CD4-positive, alpha-beta T cell (primary cell): ENCODE data around the gene PGK1. TPM values are rescaled to one million over a fixed set of nuclear protein-coding genes. Genes with fewer than 3 reads are reported as not detected.
"Not testable (repeated sequence)": the region's sequence is repeated elsewhere in the genome, so short reads cannot be mapped to it uniquely, and the experiment has no call there.

Source experiments
- ATAC-seq: fragments of 200-7000 bp; cut with Tn5 transposase; one replicate; pipeline ENCODE4 v1.10.0; 2022; ENCODE audit warnings: mild to moderate bottlenecking; ENCODE audit not compliant: poor library complexity
- CTCF ChIA-PET: fragments of 350-600 bp; sonication (Branson Sonifier 250); formaldehyde crosslinking; loops from one replicate; lab custom pipeline; 2021; ENCODE audit warnings: antibody characterized with exemption, inconsistent platforms; lab: Charles Lee
- POLR2A ChIA-PET: fragments of 350-600 bp; sonication (Branson Sonifier 250); formaldehyde crosslinking; loops from one replicate; lab custom pipeline; 2021; ENCODE audit warnings: antibody characterized with exemption, inconsistent platforms; lab: Charles Lee
- DNase-seq, 14 experiments: peaks; one replicate each; pipeline ENCODE4 v3.0.0-alpha.2; 2013 to 2020; ENCODE audit warnings: mixed read lengths in 2 of 14
- H3K27ac ChIP-seq, 2 donors: one replicate each; pipeline versions ENCODE4 v1.5.1 to v1.7.0; 2013; ENCODE audit warnings: low read length in 2 of 2, low read depth in 1 of 2, mild to moderate bottlenecking in 1 of 2
- H3K27me3 ChIP-seq, 2 experiments: 1 replicate in 1 of 2; 2 replicates in 1 of 2; pipeline versions ENCODE4 v1.6.1 to v1.7.0; 2013; ENCODE audit warnings: low read length in 2 of 2, control low read depth in 1 of 2, mild to moderate bottlenecking in 1 of 2, moderate library complexity in 1 of 2; ENCODE audit not compliant: insufficient read depth in 2 of 2, control insufficient read depth in 1 of 2
- H3K36me3 ChIP-seq: one replicate; pipeline ENCODE4 v1.6.1; 2013; ENCODE audit warnings: low read length, control low read depth; ENCODE audit not compliant: insufficient read depth
- H3K4me1 ChIP-seq: one replicate; pipeline ENCODE4 v1.6.1; 2013; ENCODE audit warnings: low read length, control low read depth; ENCODE audit not compliant: insufficient read depth
- H3K4me3 ChIP-seq: one replicate; pipeline ENCODE4 v1.5.1; 2013; ENCODE audit warnings: mild to moderate bottlenecking, low read length, moderate library complexity
- H3K9me3 ChIP-seq, 2 experiments: 1 replicate in 1 of 2; 2 replicates in 1 of 2; pipeline versions ENCODE4 v1.6.1 to v1.7.0; 2013; ENCODE audit warnings: low read length in 2 of 2, mild to moderate bottlenecking in 2 of 2, control low read depth in 1 of 2, moderate library complexity in 1 of 2; ENCODE audit not compliant: control insufficient read depth in 1 of 2, insufficient read depth in 1 of 2
- H3K27ac Mint-ChIP-seq: one replicate; pipeline ENCODE4 v1.8.0; 2020; ENCODE audit warnings: mixed read lengths
- H3K27me3 Mint-ChIP-seq: one replicate; pipeline ENCODE4 v1.8.0; 2021; ENCODE audit warnings: mixed read lengths
- H3K36me3 Mint-ChIP-seq: one replicate; pipeline ENCODE4 v1.8.0; 2021; ENCODE audit warnings: low read depth, mixed read lengths
- H3K4me1 Mint-ChIP-seq: one replicate; pipeline ENCODE4 v1.8.0; 2021; ENCODE audit warnings: low read depth, mixed read lengths
- H3K4me3 Mint-ChIP-seq: one replicate; pipeline ENCODE4 v1.8.0; 2020; ENCODE audit warnings: mild to moderate bottlenecking, mixed read lengths
- H3K9me3 Mint-ChIP-seq: one replicate; pipeline ENCODE4 v1.8.0; 2020; ENCODE audit warnings: mixed read lengths
- intact Hi-C, 2 experiments: fragments of 100-400 bp; cut with DNase I in 1 of 2; cut with micrococcal nuclease in 1 of 2; formaldehyde crosslinking; loops; one replicate each; pipeline versions ENCODE4 v1.15.1 to v1.9.0; 2023 to 2025; cut with DNase I, micrococcal nuclease
- total RNA-seq, 174 experiments: library from RNA in 2 of 174; stranded (reverse) in 2 of 174; gene quantifications; one replicate each; pipeline ENCODE4 v1.2.3 and lab custom pipeline; 2021 to 2026
- TF ChIP-seq, protein P1 (sequence below): fragments of 200-600 bp; IDR thresholded peaks from one replicate; pipeline ENCODE4 v1.8.0; 2022; ENCODE audit warnings: antibody characterized with exemption, mild to moderate bottlenecking

The PGK1 gene
- total RNA-seq, 2 experiments from 2014 or later = 267 to 281 TPM

DNA sequence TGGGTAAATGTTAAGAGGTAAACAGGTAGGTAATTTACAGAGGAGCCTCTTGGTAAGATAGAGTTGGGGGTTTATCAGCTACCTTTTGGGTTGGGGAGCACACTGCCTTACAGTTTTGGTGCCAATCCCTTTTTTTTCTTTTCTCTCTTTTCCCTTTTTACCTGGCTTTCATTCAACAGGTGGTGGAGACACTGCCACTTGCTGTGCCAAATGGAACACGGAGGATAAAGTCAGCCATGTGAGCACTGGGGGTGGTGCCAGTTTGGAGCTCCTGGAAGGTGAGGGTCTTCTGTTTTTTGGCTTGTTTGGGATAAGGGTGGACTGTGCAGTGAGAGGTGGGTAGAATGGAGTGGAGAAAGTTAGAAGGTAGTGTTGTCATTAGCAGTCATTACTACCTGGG is 21.1 kb downstream of the PGK1 start:
- DNase-seq = no peak
- H3K27ac ChIP-seq = no peak overlapping the region
- intact Hi-C loops = no loop called here
- ATAC-seq = no peak
- Mint-ChIP-seq H3K4me1 (peaks cover 25% of the 10 kb centered on the region), H3K27me3 (no peaks in the 10 kb centered on the region), H3K4me3 (no peak overlapping the region), H3K27ac (no peak overlapping the region), H3K9me3 (no peaks in the 10 kb centered on the region), H3K36me3 (peaks cover 88% of the 10 kb centered on the region)
- H3K4me3 ChIP-seq = no peak overlapping the region
- H3K27me3 ChIP-seq = no peaks in the 10 kb centered on the region
- ChIA-PET POLR2A (interaction anchor here (1.0 kb wide), 1 partner anchor 19 kb away, joined by 6 read pairs; no protein-coding TSS in a partner anchor), CTCF (interaction anchor here (0.7 to 1.0 kb wide), 2 partner anchors 10 to 14 kb away, joined by 3 to 4 read pairs; partner anchors contain the start of gene TAF9B)
- peaks cover 82% of the 10 kb centered on the region for H3K36me3 ChIP-seq
- H3K4me1 ChIP-seq = no peaks in the 10 kb centered on the region
- TF ChIP-seq, protein P1, sequence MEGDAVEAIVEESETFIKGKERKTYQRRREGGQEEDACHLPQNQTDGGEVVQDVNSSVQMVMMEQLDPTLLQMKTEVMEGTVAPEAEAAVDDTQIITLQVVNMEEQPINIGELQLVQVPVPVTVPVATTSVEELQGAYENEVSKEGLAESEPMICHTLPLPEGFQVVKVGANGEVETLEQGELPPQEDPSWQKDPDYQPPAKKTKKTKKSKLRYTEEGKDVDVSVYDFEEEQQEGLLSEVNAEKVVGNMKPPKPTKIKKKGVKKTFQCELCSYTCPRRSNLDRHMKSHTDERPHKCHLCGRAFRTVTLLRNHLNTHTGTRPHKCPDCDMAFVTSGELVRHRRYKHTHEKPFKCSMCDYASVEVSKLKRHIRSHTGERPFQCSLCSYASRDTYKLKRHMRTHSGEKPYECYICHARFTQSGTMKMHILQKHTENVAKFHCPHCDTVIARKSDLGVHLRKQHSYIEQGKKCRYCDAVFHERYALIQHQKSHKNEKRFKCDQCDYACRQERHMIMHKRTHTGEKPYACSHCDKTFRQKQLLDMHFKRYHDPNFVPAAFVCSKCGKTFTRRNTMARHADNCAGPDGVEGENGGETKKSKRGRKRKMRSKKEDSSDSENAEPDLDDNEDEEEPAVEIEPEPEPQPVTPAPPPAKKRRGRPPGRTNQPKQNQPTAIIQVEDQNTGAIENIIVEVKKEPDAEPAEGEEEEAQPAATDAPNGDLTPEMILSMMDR = no peak
- no peaks in the 10 kb centered on the region for H3K9me3 ChIP-seq

DNA sequence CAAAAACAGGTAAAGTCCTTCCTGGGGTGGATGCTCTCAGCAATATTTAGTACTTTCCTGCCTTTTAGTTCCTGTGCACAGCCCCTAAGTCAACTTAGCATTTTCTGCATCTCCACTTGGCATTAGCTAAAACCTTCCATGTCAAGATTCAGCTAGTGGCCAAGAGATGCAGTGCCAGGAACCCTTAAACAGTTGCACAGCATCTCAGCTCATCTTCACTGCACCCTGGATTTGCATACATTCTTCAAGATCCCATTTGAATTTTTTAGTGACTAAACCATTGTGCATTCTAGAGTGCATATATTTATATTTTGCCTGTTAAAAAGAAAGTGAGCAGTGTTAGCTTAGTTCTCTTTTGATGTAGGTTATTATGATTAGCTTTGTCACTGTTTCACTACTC is 21.7 kb downstream of the PGK1 start:
- Mint-ChIP-seq H3K36me3 (peaks cover 95% of the 10 kb centered on the region), H3K4me1 (peaks cover 29% of the 10 kb centered on the region)
- H3K4me3 ChIP-seq, DNase-seq, H3K4me3 Mint-ChIP-seq, H3K27ac ChIP-seq, H3K9me3 ChIP-seq, intact Hi-C loops, H3K27ac Mint-ChIP-seq, H3K9me3 Mint-ChIP-seq, H3K4me1 ChIP-seq, ATAC-seq, POLR2A ChIA-PET, H3K27me3 Mint-ChIP-seq, H3K27me3 ChIP-seq: not testable (repeated sequence)
- CTCF ChIA-PET = interaction anchor here (0.7 to 1.0 kb wide), 2 partner anchors 10 to 14 kb away, joined by 3 to 4 read pairs; partner anchors contain the start of gene TAF9B
- peaks cover 77% of the 10 kb centered on the region for H3K36me3 ChIP-seq

DNA sequence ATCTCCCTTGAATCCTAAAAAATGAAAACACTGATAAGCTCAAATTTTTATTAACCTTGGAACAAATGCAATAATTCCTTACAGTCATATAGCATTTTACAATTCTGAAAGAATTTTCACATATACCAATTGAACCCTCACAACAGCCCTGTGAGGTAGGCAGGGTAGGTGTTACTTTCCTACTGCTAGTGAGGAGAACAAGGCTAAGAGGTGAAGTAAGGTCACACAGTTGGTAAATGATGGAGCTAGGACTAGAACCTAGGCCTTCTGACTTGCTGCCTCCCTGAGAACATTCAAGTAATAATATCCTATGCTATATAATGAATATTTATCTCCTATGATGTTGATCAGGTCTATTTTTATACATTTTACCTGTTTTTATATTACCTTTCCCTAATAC is 25.7 kb downstream of the PGK1 start:
- no peak overlapping the region for H3K27ac Mint-ChIP-seq
- peaks cover 8% of the 10 kb centered on the region for H3K4me1 Mint-ChIP-seq
- Histone ChIP-seq H3K4me1 (no peaks in the 10 kb centered on the region), H3K27ac (no peak overlapping the region), H3K4me3 (no peak overlapping the region), H3K27me3 (no peaks in the 10 kb centered on the region), H3K9me3 (no peaks in the 10 kb centered on the region), H3K36me3 (peaks cover 50% of the 10 kb centered on the region)
- ATAC-seq (no peak), DNase-seq (no peak)
- H3K27me3 Mint-ChIP-seq = no peaks in the 10 kb centered on the region
- TF ChIP-seq, protein P1 = no peak
- peaks cover 70% of the 10 kb centered on the region for H3K36me3 Mint-ChIP-seq
- H3K9me3 Mint-ChIP-seq = no peaks in the 10 kb centered on the region
- ChIA-PET POLR2A (interaction anchor here (0.8 kb wide), 1 partner anchor 10 kb away, joined by 5 read pairs; the partner anchor contains the start of gene TAF9B), CTCF (no interaction called here)
- intact Hi-C loops = loop anchor here in 1 of 2 experiments (10.0 kb wide), 1 partner anchor 205 kb away; no protein-coding TSS in a partner anchor
- no peak overlapping the region for H3K4me3 Mint-ChIP-seq

DNA sequence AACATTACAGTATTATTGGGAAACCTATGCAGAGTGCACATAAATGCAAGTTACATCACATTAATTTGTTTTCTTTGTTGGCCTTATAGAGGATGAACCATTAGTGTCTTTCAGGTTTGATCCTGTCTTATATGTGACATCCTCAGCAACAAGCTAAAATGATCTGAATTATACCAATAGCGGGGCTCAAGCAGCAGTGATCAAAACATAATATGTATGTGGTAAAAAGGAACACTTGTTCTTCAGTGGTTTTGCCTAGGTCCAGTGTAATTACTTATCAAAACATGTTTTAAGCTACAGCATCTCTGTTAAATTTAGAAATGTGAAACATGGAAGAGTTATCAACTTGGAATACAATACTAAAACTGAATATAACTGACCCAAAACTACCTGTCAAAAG is 26.3 kb downstream of the PGK1 start:
- H3K36me3 Mint-ChIP-seq = peaks cover 63% of the 10 kb centered on the region
- CTCF ChIA-PET = no interaction called here

More for the DNA sequence above, 26.3 kb downstream of the PGK1 start:
- peaks cover 43% of the 10 kb centered on the region for H3K36me3 ChIP-seq
- H3K4me1 ChIP-seq = no peaks in the 10 kb centered on the region
- H3K27me3 Mint-ChIP-seq = no peaks in the 10 kb centered on the region
- no peaks in the 10 kb centered on the region for H3K27me3 ChIP-seq
- no peaks in the 10 kb centered on the region for H3K9me3 ChIP-seq
- H3K4me3 Mint-ChIP-seq = no peak overlapping the region
- DNase-seq (no peak), ATAC-seq (no peak)
- no peaks in the 10 kb centered on the region for H3K9me3 Mint-ChIP-seq
- no peak overlapping the region for H3K4me3 ChIP-seq
- no peak overlapping the region for H3K27ac ChIP-seq
- peak overlapping the region; percentile 4 for H3K27ac Mint-ChIP-seq
- H3K4me1 Mint-ChIP-seq = peaks cover 8% of the 10 kb centered on the region
- POLR2A ChIA-PET = interaction anchor here (0.8 to 1.0 kb wide), 2 partner anchors 21 to 26 kb away, joined by 3 read pairs; partner anchors contain the start of gene PGK1
- TF ChIP-seq, protein P1 = no peak
- intact Hi-C loops = loop anchor here in 1 of 2 experiments (10.0 kb wide), 1 partner anchor 204 kb away; no protein-coding TSS in a partner anchor
